A549 (cell line): ENCODE results near the gene SLC2A10. TPM values are rescaled to one million over a fixed set of nuclear protein-coding genes. Genes with fewer than 3 reads are reported as not detected.

ENCODE experiments used
- ATAC-seq, 2 experiments: fragments of 200-7000 bp in 1 of 2; fragments of >200 bp in 1 of 2; cut with Nextera tagmentation in 1 of 2; cut with Tn5 transposase in 1 of 2; 3 replicates each; pipeline versions ENCODE4 v1.8.0 to v1.9.1; 2018 to 2020; ENCODE audit warnings: mild to moderate bottlenecking in 1 of 2, moderate library complexity in 1 of 2
- CTCF ChIA-PET: fragments of 300-600 bp; sonication (Branson Sonifier 250); formaldehyde crosslinking; extraction: SDS; loops from one replicate; lab custom pipeline; 2021; ENCODE audit warnings: antibody characterized with exemption, inconsistent platforms; lab: Yijun Ruan, JAX
- POLR2A ChIA-PET: fragments of 350-600 bp; formaldehyde crosslinking; extraction: SDS; loops from one replicate; lab custom pipeline; 2021; ENCODE audit warnings: antibody characterized with exemption, inconsistent platforms; lab: Yijun Ruan, JAX
- DNase-seq, 2 experiments: peaks; one replicate each; pipeline versions ENCODE4 v3.0.0 to v3.0.0-alpha.2; 2011 to 2016; ENCODE audit warnings: low read depth in 1 of 2, low spot score in 1 of 2
- FAIRE-seq: peaks from 2 replicates; lab custom pipeline; 2011; peaks lifted over from hg19 to GRCh38; lab: Jason Lieb, UNC
- H3K27ac ChIP-seq, 2 experiments: fragments of >200 bp; sonication (Bioruptor Twin); formaldehyde crosslinking; 3 replicates each; pipeline ENCODE4 v1.5.1; 2016 to 2017
- H3K4me1 ChIP-seq: fragments of >200 bp; sonication (Bioruptor Twin); formaldehyde crosslinking; 3 replicates; pipeline ENCODE4 v1.6.1; 2016
- H3K4me2 ChIP-seq: fragments of >200 bp; sonication (Bioruptor Twin); formaldehyde crosslinking; 3 replicates; pipeline ENCODE4 v1.6.1; 2016
- H3K4me3 ChIP-seq: fragments of >200 bp; sonication (Bioruptor Twin); formaldehyde crosslinking; 3 replicates; pipeline ENCODE4 v1.5.1; 2016
- H3K9me3 ChIP-seq: fragments of >200 bp; sonication (Bioruptor Twin); formaldehyde crosslinking; 3 replicates; pipeline ENCODE4 v1.6.1; 2016
- BHLHE40 ChIP-seq: IDR thresholded peaks from 2 replicates; pipeline ENCODE4 v1.6.1; 2012; ENCODE audit warnings: low read depth, low read length, inconsistent platforms
- CHD2 ChIP-seq: fragments of 150-350 bp; IDR thresholded peaks from 2 replicates; pipeline ENCODE4 v1.6.1; 2014; ENCODE audit warnings: low read length; ENCODE audit not compliant: partially characterized antibody
- CTCF ChIP-seq: fragments of >200 bp; sonication (Bioruptor Twin); formaldehyde crosslinking; IDR thresholded peaks from 3 replicates; pipeline ENCODE4 v1.5.1; 2016
- ELK1 ChIP-seq: fragments of 150-350 bp; IDR thresholded peaks from 2 replicates; pipeline ENCODE4 v1.6.1; 2014; ENCODE audit warnings: low read depth, mild to moderate bottlenecking, low read length
- ESRRA ChIP-seq: fragments of 150-350 bp; IDR thresholded peaks from 2 replicates; pipeline ENCODE4 v1.6.1; 2014; ENCODE audit warnings: mild to moderate bottlenecking, low read length, borderline replicate concordance
- FOXS1 ChIP-seq: fragments of 250-450 bp; sonication (Bioruptor Pico); IDR thresholded peaks from 2 replicates; pipeline ENCODE4 v1.5.0; 2020; ENCODE audit warnings: mild to moderate bottlenecking, moderate library complexity
- HES2 ChIP-seq: fragments of >200 bp; sonication (Bioruptor Twin); formaldehyde crosslinking; IDR thresholded peaks from 2 replicates; pipeline ENCODE4 v1.6.1; 2016
- JUN ChIP-seq, 2 experiments: fragments of >200 bp; sonication (Bioruptor Twin); formaldehyde crosslinking; IDR thresholded peaks; 2 replicates in 1 of 2; 3 replicates in 1 of 2; pipeline ENCODE4 v1.6.1; 2016 to 2017
- JUNB ChIP-seq: fragments of >200 bp; sonication (Bioruptor Twin); formaldehyde crosslinking; IDR thresholded peaks from 2 replicates; pipeline ENCODE4 v1.6.1; 2016
- KDM1A ChIP-seq: fragments of 200-600 bp; sonication (generic); IDR thresholded peaks from 2 replicates; pipeline ENCODE4 v1.6.1; 2016; ENCODE audit warnings: low read depth, mild to moderate bottlenecking
- KDM5A ChIP-seq: fragments of 200-600 bp; sonication (generic); IDR thresholded peaks from 2 replicates; pipeline ENCODE4 v1.6.1; 2016; ENCODE audit warnings: antibody characterized with exemption, mild to moderate bottlenecking
- MAX ChIP-seq: IDR thresholded peaks from 2 replicates; pipeline ENCODE4 v1.6.1; 2012
- MAZ ChIP-seq: fragments of 150-350 bp; IDR thresholded peaks from 2 replicates; pipeline ENCODE4 v1.6.1; 2014; ENCODE audit warnings: antibody characterized with exemption, low read depth, low read length, borderline replicate concordance
- PBX3 ChIP-seq: IDR thresholded peaks from 2 replicates; pipeline ENCODE4 v1.6.1; 2012
- PHF8 ChIP-seq: fragments of 200-600 bp; sonication (generic); IDR thresholded peaks from 2 replicates; pipeline ENCODE4 v1.6.1; 2016; ENCODE audit warnings: low read depth, mild to moderate bottlenecking, antibody characterized with exemption, moderate library complexity, borderline replicate concordance
- POLR2A ChIP-seq: IDR thresholded peaks from 2 replicates; pipeline ENCODE4 v1.6.1; 2012; ENCODE audit warnings: mild to moderate bottlenecking, low read length
- RNF2 ChIP-seq: fragments of 200-600 bp; sonication (generic); IDR thresholded peaks from 2 replicates; pipeline ENCODE4 v1.6.1; 2016; ENCODE audit warnings: low read depth, mild to moderate bottlenecking, antibody characterized with exemption, moderate library complexity, borderline replicate concordance
- TFCP2L1 ChIP-seq: fragments of 250-450 bp; sonication (Bioruptor Pico); IDR thresholded peaks from 2 replicates; pipeline ENCODE4 v1.5.0; 2021; ENCODE audit warnings: mild to moderate bottlenecking
- ZSCAN20 ChIP-seq: fragments of 250-450 bp; sonication (Bioruptor Pico); IDR thresholded peaks from 2 replicates; pipeline ENCODE4 v1.8.0; 2022; ENCODE audit warnings: mild to moderate bottlenecking, moderate library complexity
- WGBS: methylation state at CpG from one replicate; pipeline ENCODE4 v1.1.6; 2017; ENCODE audit errors: missing lambda C conversion rate; 5-methylcytosine and 5-hydroxymethylcytosine counted together
- polyA plus RNA-seq, 4 experiments: library from polyadenylated mRNA; depleted of rRNA in 3 of 4; stranded (reverse); fragments of >200 nt; fragmentation: RNase III in 1 of 4; extraction: RNeasy Plus Mini Kit Qiagen cat#74134 plus additional on column Dnase treatment in 1 of 4; gene quantifications; 2 replicates in 3 of 4; 3 replicates in 1 of 4; pipeline ENCODE4 v1.2.3, GENCODE V29; 2011 to 2017
- TF ChIP-seq, protein P1 (sequence below): fragments of 200-600 bp; sonication (generic); IDR thresholded peaks from 2 replicates; pipeline ENCODE4 v1.6.1; 2016; ENCODE audit warnings: antibody characterized with exemption, mild to moderate bottlenecking, moderate library complexity
- TF ChIP-seq, protein P2 (sequence below): fragments of >200 bp; sonication (Bioruptor Twin); formaldehyde crosslinking; IDR thresholded peaks from 3 replicates; pipeline ENCODE4 v1.6.1; 2016

Gene SLC2A10
- polyA plus RNA-seq, 2 of the 4 experiments (the other 2 are of a cell fraction) = 0.01 TPM; not detected in 1

- Histone ChIP-seq H3K4me3 (peak within 1 kb of the TSS; percentile 55), H3K4me1 (peaks cover 14% of the 10 kb centered on the region), H3K4me2 (peak within 1 kb of the TSS; percentile 98), H3K9me3 (peaks cover 8% of the 10 kb centered on the region; the same call in 1 of the 3 replicates), H3K27ac (peak within 1 kb of the TSS; percentile 84 to 94)
- no peak for TF ChIP-seq KDM1A
- peak; percentile 99 for TF ChIP-seq PHF8
- TF ChIP-seq MAZ = no peak
- no peak for TF ChIP-seq ZSCAN20 (CRISPR knock-in tag)
- TF ChIP-seq CHD2 = peak; percentile 66
- TF ChIP-seq, protein P1, sequence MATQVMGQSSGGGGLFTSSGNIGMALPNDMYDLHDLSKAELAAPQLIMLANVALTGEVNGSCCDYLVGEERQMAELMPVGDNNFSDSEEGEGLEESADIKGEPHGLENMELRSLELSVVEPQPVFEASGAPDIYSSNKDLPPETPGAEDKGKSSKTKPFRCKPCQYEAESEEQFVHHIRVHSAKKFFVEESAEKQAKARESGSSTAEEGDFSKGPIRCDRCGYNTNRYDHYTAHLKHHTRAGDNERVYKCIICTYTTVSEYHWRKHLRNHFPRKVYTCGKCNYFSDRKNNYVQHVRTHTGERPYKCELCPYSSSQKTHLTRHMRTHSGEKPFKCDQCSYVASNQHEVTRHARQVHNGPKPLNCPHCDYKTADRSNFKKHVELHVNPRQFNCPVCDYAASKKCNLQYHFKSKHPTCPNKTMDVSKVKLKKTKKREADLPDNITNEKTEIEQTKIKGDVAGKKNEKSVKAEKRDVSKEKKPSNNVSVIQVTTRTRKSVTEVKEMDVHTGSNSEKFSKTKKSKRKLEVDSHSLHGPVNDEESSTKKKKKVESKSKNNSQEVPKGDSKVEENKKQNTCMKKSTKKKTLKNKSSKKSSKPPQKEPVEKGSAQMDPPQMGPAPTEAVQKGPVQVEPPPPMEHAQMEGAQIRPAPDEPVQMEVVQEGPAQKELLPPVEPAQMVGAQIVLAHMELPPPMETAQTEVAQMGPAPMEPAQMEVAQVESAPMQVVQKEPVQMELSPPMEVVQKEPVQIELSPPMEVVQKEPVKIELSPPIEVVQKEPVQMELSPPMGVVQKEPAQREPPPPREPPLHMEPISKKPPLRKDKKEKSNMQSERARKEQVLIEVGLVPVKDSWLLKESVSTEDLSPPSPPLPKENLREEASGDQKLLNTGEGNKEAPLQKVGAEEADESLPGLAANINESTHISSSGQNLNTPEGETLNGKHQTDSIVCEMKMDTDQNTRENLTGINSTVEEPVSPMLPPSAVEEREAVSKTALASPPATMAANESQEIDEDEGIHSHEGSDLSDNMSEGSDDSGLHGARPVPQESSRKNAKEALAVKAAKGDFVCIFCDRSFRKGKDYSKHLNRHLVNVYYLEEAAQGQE = 0 out of 2 replicates have a peak, but pooled peaks have one; percentile 43
- no peak for TF ChIP-seq ELK1
- TF ChIP-seq FOXS1 = no peak
- peak; percentile 79 to 91 for TF ChIP-seq JUN (IDR thresholded peaks at IDR 0.05)
- TF ChIP-seq POLR2A = peak; percentile 92
- no peak for TF ChIP-seq TFCP2L1 (CRISPR knock-in tag)
- TF ChIP-seq ESRRA = no peak
- TF ChIP-seq PBX3 = peak; percentile 58; the same call in 1 of the 2 replicates
- TF ChIP-seq CTCF = no peak
- TF ChIP-seq, protein P2, sequence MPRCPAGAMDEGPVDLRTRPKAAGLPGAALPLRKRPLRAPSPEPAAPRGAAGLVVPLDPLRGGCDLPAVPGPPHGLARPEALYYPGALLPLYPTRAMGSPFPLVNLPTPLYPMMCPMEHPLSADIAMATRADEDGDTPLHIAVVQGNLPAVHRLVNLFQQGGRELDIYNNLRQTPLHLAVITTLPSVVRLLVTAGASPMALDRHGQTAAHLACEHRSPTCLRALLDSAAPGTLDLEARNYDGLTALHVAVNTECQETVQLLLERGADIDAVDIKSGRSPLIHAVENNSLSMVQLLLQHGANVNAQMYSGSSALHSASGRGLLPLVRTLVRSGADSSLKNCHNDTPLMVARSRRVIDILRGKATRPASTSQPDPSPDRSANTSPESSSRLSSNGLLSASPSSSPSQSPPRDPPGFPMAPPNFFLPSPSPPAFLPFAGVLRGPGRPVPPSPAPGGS = peak; percentile 45; the same call in 1 of the 3 replicates
- TF ChIP-seq JUNB = no peak
- TF ChIP-seq HES2 = no peak
- peak; percentile 74 for TF ChIP-seq KDM5A
- no peak for TF ChIP-seq RNF2
- no peak for TF ChIP-seq BHLHE40
- 0 out of 2 replicates have a peak, but pooled peaks have one; percentile 46 for TF ChIP-seq MAX
- ATAC-seq = peak; percentile 97 to 98
- 2% methylated on average over 36 of the region's 71 CpGs for WGBS
- FAIRE-seq = peak; percentile 63
- peak; percentile 98 to 100 for DNase-seq
- CTCF ChIA-PET = interaction anchor here (0.5 to 2.3 kb wide), 5 partner anchors 10 to 1255 kb away, joined by 3 to 6 read pairs (median 3); no protein-coding TSS in a partner anchor
- POLR2A ChIA-PET = interaction anchor here (0.6 to 1.4 kb wide), 2 partner anchors 58 to 718 kb away, joined by 4 to 6 read pairs; no protein-coding TSS in a partner anchor
These were observed 20.2 kb upstream of the SLC2A10 start, which contains the start of gene TP53RK for GRCh38 chr20:46689082-46689753. Gene TP53RK (minus strand): TSS chr20:46689444. CDS start chr20:46689414, 30 bp downstream.
